ENCODE results near the gene CTF1.

The CTF1 gene

GRCh38 chr16:30876867-30877266, 19.5 kb upstream of the CTF1 start:
- no peak for DNase-seq (ENCODE audit: low read depth)
- no peak for TF ChIP-seq CTCF (conservative IDR thresholded peaks at IDR 0.05; ENCODE audit: low read depth, low read length)
- peak overlapping the region; percentile 81 for H3K4me3 ChIP-seq (ENCODE audit: low read length)

GRCh38 chr16:30882429-30883310, 13.7 kb upstream of the CTF1 start:
- no peak overlapping the region for H3K4me3 ChIP-seq (ENCODE audit: low read length)
- TF ChIP-seq CTCF (conservative IDR thresholded peaks at IDR 0.05; ENCODE audit: low read depth, low read length), result no peak
- DNase-seq (ENCODE audit: low read depth), result no peak

- no peak overlapping the region for H3K4me3 ChIP-seq (ENCODE audit: low read length)
- TF ChIP-seq CTCF (conservative IDR thresholded peaks at IDR 0.05; ENCODE audit: low read depth, low read length), result no peak
- no peak for DNase-seq (ENCODE audit: low read depth)
Observed at GRCh38 chr16:30884760-30885159, 11.7 kb upstream of the CTF1 start.

GRCh38 chr16:30885196-30885595, 11.2 kb upstream of the CTF1 start:
- no peak overlapping the region for H3K4me3 ChIP-seq (ENCODE audit: low read length)
- TF ChIP-seq CTCF (conservative IDR thresholded peaks at IDR 0.05; ENCODE audit: low read depth, low read length), result no peak
- DNase-seq (ENCODE audit: low read depth), result no peak

- no peak for DNase-seq (ENCODE audit: low read depth)
- no peak for TF ChIP-seq CTCF (conservative IDR thresholded peaks at IDR 0.05; ENCODE audit: low read depth, low read length)
- no peak overlapping the region for H3K4me3 ChIP-seq (ENCODE audit: low read length)
Observed at GRCh38 chr16:30886145-30886544, 10.3 kb upstream of the CTF1 start.

GRCh38 chr16:30887927-30888326, 8.5 kb upstream of the CTF1 start:
- TF ChIP-seq CTCF (conservative IDR thresholded peaks at IDR 0.05; ENCODE audit: low read depth, low read length), result no peak
- no peak overlapping the region for H3K4me3 ChIP-seq (ENCODE audit: low read length)
- DNase-seq (ENCODE audit: low read depth), result no peak

GRCh38 chr16:30888856-30889499, 7.4 kb upstream of the CTF1 start:
- no peak overlapping the region for H3K4me3 ChIP-seq (ENCODE audit: low read length)
- DNase-seq (ENCODE audit: low read depth), result no peak
- TF ChIP-seq CTCF (conservative IDR thresholded peaks at IDR 0.05; ENCODE audit: low read depth, low read length), result no peak
